ENCODE results near the gene HAO2.

- TF ChIP-seq CTCF (IDR thresholded peaks at IDR 0.05), result no peak
- no peak for TF ChIP-seq POLR2A (IDR thresholded peaks at IDR 0.05)
These were observed 42.4 kb downstream of the HAO2 start for GRCh38 chr1:119410961-119411360.

Measured in adrenal gland (tissue), 5 donors.